Spleen (tissue), 11 donors: Measurements from ENCODE around the gene TMED8. TPM values are rescaled to one million over a fixed set of nuclear protein-coding genes. Genes with fewer than 3 reads are reported as not detected.
A peak's percentile ranks its signal among the peaks of the same experiment; 100 is the strongest.

Experiments used
- DNase-seq: peaks from one replicate; pipeline ENCODE4 v3.0.0-alpha.2; 2020
- H3K27ac ChIP-seq, 8 donors: fragments of 200-600 bp; sonication (generic) in 7 of 8; 1 replicate in 4 of 8; 2 replicates in 4 of 8; pipeline versions ENCODE4 v1.5.0 to v1.8.0; 2016 to 2021; ENCODE audit warnings: inconsistent platforms in 4 of 8, mild to moderate bottlenecking in 4 of 8, moderate library complexity in 1 of 8
- H3K27me3 ChIP-seq, 7 donors: fragments of 200-600 bp; sonication (generic) in 6 of 7; replicated peaks in 1 of 7; 1 replicate in 4 of 7; 2 replicates in 3 of 7; pipeline versions ENCODE4 v1.5.0 to v1.8.0; 2016 to 2021; ENCODE audit warnings: inconsistent platforms in 3 of 7, mild to moderate bottlenecking in 1 of 7
- H3K36me3 ChIP-seq, 6 donors: fragments of 200-600 bp; sonication (generic) in 5 of 6; 1 replicate in 4 of 6; 2 replicates in 2 of 6; pipeline versions ENCODE4 v1.5.0 to v1.8.0; 2016 to 2021; ENCODE audit warnings: inconsistent platforms in 2 of 6
- H3K4me1 ChIP-seq, 6 donors: fragments of 200-600 bp; sonication (generic) in 5 of 6; 1 replicate in 3 of 6; 2 replicates in 3 of 6; pipeline versions ENCODE4 v1.5.0 to v1.8.0; 2016 to 2021; ENCODE audit warnings: inconsistent platforms in 3 of 6
- H3K4me3 ChIP-seq, 8 donors: fragments of 200-600 bp; sonication (generic) in 7 of 8; 1 replicate in 4 of 8; 2 replicates in 4 of 8; pipeline versions ENCODE4 v1.5.0 to v1.8.0; 2016 to 2021; ENCODE audit warnings: inconsistent platforms in 4 of 8, mild to moderate bottlenecking in 4 of 8, moderate library complexity in 2 of 8
- H3K9me3 ChIP-seq, 8 donors: fragments of 200-600 bp; sonication (generic) in 7 of 8; 1 replicate in 4 of 8; 2 replicates in 4 of 8; pipeline versions ENCODE4 v1.5.0 to v1.8.0; 2016 to 2021; ENCODE audit warnings: inconsistent platforms in 4 of 8
- POLR2A ChIP-seq, 3 donors: fragments of 450-650 bp; IDR thresholded peaks; one replicate each; pipeline ENCODE4 v1.5.1; 2017; ENCODE audit warnings: antibody characterized with exemption in 3 of 3, mild to moderate bottlenecking in 1 of 3
- POLR2AphosphoS5 ChIP-seq, 3 donors: sonication (generic); formaldehyde crosslinking; IDR thresholded peaks; one replicate each; pipeline ENCODE4 v1.5.1; 2017; ENCODE audit warnings: antibody characterized with exemption in 3 of 3
- WGBS, 5 donors: extraction: QIAGEN DNeasy Blood & Tissue Kit in 3 of 5; methylation state at CpG; one replicate each; pipeline versions ENCODE4 v1.1.5 to v1.1.7; 2013 to 2018; 5-methylcytosine and 5-hydroxymethylcytosine counted together
- intact Hi-C: fragments of 100-400 bp; cut with DNase I; formaldehyde crosslinking; loops from one replicate; pipeline ENCODE4 v1.15.0; 2023; ENCODE audit warnings: low total_unique reads
- polyA plus RNA-seq, 3 donors: library from polyadenylated mRNA; stranded (reverse); fragments of 200-250 nt; gene quantifications; one replicate each; pipeline ENCODE4 v1.2.1, GENCODE V29; 2013
- total RNA-seq, 7 donors: library from RNA; depleted of rRNA in 3 of 7; stranded (reverse); fragments of >200 nt in 3 of 7; fragmentation: NEBNext Ultra II Directional in 4 of 7; extraction: Animal tissue kit (Norgen Biotek cat#: 25700) in 4 of 7; gene quantifications; one replicate each; pipeline versions ENCODE4 v1.1.0 to v1.2.1, GENCODE V29; 2016 to 2021
- TF ChIP-seq, protein P1 (sequence below), 11 experiments: fragments of 200-600 bp in 7 of 11; fragments of 450-650 bp in 4 of 11; sonication (generic) in 4 of 11; IDR thresholded peaks in 8 of 11; conservative IDR thresholded peaks in 3 of 11; 1 replicate in 7 of 11; 2 replicates in 4 of 11; pipeline versions ENCODE4 v1.4.0 to v1.8.0; 2016 to 2021; ENCODE audit warnings: antibody characterized with exemption in 11 of 11, inconsistent platforms in 4 of 11, mild to moderate bottlenecking in 1 of 11
- donor health status: healthy with polysubstance abuse.
- donor health status: DM: no; HTN: no; CAD: no; lungs with moderate emphysema.
- donor health status: DM: no; HTN: no; CAD: no.
- donor health status: Bipolar disorder and iron deficiency.
- donor health status: healthy.
- donor health status: DM: no; HTN: no; CAD: no.
- donor health status: DM: yes; HTN: yes; CAD: no.

Gene TMED8
- total and polyA plus RNA-seq, 10 donors, result 8.1 to 32.3 (median 21.4) TPM

- 36 to 81% (median 70%) methylated on average over 3 of the region's 3 CpGs for WGBS, 5 donors
- H3K9me3 ChIP-seq, result no peaks in the 10 kb centered on the region
- no peaks in the 10 kb centered on the region for H3K27me3 ChIP-seq
- intact Hi-C loops, result no loop called here
- peaks cover 0 to 22% (median 2%) of the 10 kb centered on the region in 6 donors for H3K4me1 ChIP-seq
- H3K27ac ChIP-seq, result peak overlapping the region in 1 of 8 donors; percentile 53
- H3K36me3 ChIP-seq, result no peaks in the 10 kb centered on the region
- no peak overlapping the region for H3K4me3 ChIP-seq
- no peak for DNase-seq
- TF ChIP-seq, protein P1, sequence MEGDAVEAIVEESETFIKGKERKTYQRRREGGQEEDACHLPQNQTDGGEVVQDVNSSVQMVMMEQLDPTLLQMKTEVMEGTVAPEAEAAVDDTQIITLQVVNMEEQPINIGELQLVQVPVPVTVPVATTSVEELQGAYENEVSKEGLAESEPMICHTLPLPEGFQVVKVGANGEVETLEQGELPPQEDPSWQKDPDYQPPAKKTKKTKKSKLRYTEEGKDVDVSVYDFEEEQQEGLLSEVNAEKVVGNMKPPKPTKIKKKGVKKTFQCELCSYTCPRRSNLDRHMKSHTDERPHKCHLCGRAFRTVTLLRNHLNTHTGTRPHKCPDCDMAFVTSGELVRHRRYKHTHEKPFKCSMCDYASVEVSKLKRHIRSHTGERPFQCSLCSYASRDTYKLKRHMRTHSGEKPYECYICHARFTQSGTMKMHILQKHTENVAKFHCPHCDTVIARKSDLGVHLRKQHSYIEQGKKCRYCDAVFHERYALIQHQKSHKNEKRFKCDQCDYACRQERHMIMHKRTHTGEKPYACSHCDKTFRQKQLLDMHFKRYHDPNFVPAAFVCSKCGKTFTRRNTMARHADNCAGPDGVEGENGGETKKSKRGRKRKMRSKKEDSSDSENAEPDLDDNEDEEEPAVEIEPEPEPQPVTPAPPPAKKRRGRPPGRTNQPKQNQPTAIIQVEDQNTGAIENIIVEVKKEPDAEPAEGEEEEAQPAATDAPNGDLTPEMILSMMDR (IDR thresholded peaks at IDR 0.05 in 8 of 11, conservative IDR thresholded peaks at IDR 0.05 in 3 of 11), result peak in 4 of 11 experiments; percentile 11 to 39 (median 24)
- TF ChIP-seq POLR2A (IDR thresholded peaks at IDR 0.05) (no peak), POLR2AphosphoS5 (IDR thresholded peaks at IDR 0.05) (no peak)
Measured at GRCh38 chr14:77409131-77409533, 32.2 kb upstream of the TMED8 start.

DNA sequence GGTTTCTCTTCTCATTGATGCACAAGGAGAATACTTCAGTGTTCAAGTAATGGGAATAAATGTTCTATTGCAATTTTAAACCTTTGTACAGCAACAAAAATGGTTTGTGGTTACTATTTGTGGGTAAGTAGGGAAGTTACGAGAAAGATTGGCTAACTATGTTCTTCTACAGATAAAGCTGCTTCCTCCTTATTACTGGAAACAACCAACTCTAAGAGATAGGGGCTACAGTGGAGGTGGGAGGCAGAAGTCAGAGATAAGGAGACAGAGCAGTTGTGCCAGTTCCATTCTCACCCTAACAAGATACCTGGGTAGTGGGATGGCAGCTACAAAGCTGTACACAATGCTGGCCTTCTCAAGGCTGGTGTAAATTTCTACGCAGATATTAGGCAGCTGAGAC is 30.3 kb upstream of the TMED8 start:
- intact Hi-C loops, result no loop called here
- 37 to 64% (median 40%) methylated on average over 2 of the region's 2 CpGs for WGBS, 5 donors
- H3K9me3 ChIP-seq, result no peaks in the 10 kb centered on the region
- H3K36me3 ChIP-seq, result no peaks in the 10 kb centered on the region
- H3K4me1 ChIP-seq, result peaks cover 0 to 22% (median 2%) of the 10 kb centered on the region in 6 donors
- DNase-seq, result no peak
- TF ChIP-seq, protein P1 (IDR thresholded peaks at IDR 0.05 in 8 of 11, conservative IDR thresholded peaks at IDR 0.05 in 3 of 11), result no peak
- H3K4me3 ChIP-seq, result peak overlapping the region in 1 of 8 donors; percentile 36
- H3K27ac ChIP-seq, result peak overlapping the region in 7 of 8 donors; percentile 32 to 91 (median 80)
- no peaks in the 10 kb centered on the region for H3K27me3 ChIP-seq

- TF ChIP-seq POLR2A (IDR thresholded peaks at IDR 0.05) (no peak), POLR2AphosphoS5 (IDR thresholded peaks at IDR 0.05) (no peak)
- TF ChIP-seq, protein P1 (IDR thresholded peaks at IDR 0.05 in 8 of 11, conservative IDR thresholded peaks at IDR 0.05 in 3 of 11), result no peak
- Histone ChIP-seq H3K27me3 (no peaks in the 10 kb centered on the region), H3K27ac (peak overlapping the region in 7 of 8 donors; percentile 32 to 91 (median 80)), H3K9me3 (no peaks in the 10 kb centered on the region), H3K36me3 (no peaks in the 10 kb centered on the region), H3K4me3 (peak overlapping the region in 1 of 8 donors; percentile 36), H3K4me1 (peaks cover 0 to 22% (median 2%) of the 10 kb centered on the region in 6 donors)
- 30 to 40% (median 35%) methylated on average over 6 of the region's 6 CpGs for WGBS, 5 donors
- intact Hi-C loops, result no loop called here
- no peak for DNase-seq
Measured at GRCh38 chr14:77406718-77407117, 29.8 kb upstream of the TMED8 start.

GRCh38 chr14:77406086-77406485 is 29.2 kb upstream of the TMED8 start:
- 43 to 57% (median 51%) methylated on average over 3 of the region's 3 CpGs for WGBS, 5 donors
- no peaks in the 10 kb centered on the region for H3K36me3 ChIP-seq

More at GRCh38 chr14:77406086-77406485, 29.2 kb upstream of the TMED8 start:
- no peak for TF ChIP-seq POLR2A (IDR thresholded peaks at IDR 0.05)
- TF ChIP-seq, protein P1 (IDR thresholded peaks at IDR 0.05 in 8 of 11, conservative IDR thresholded peaks at IDR 0.05 in 3 of 11), result no peak
- TF ChIP-seq POLR2AphosphoS5 (IDR thresholded peaks at IDR 0.05), result no peak
- Histone ChIP-seq H3K4me3 (no peak overlapping the region), H3K27me3 (no peaks in the 10 kb centered on the region), H3K27ac (peak overlapping the region in 4 of 8 donors; percentile 65 to 91 (median 84)), H3K9me3 (no peaks in the 10 kb centered on the region), H3K4me1 (peaks cover 0 to 22% (median 2%) of the 10 kb centered on the region in 6 donors)
- intact Hi-C loops, result no loop called here
- DNase-seq, result no peak
